ENCODE measurements around the gene TENM4.

- TF ChIP-seq POLR2A (IDR thresholded peaks at IDR 0.05) (no peak), CTCF (IDR thresholded peaks at IDR 0.05) (no peak)
Measured at GRCh38 chr11:78812513-78813293, 628.1 kb downstream of the TENM4 start.

Data from uterus (tissue), 2 donors.